ENCODE data around the gene SLIT3.
"Not testable (repeated sequence)": the region's sequence is repeated elsewhere in the genome, so short reads cannot be mapped to it uniquely, and the experiment has no call there.

The SLIT3 gene

GRCh38 chr5:169216866-169217265 is 84.1 kb downstream of the SLIT3 start:
- DNase-seq, result no peak

GRCh38 chr5:169213479-169213878 is 87.5 kb downstream of the SLIT3 start:
- DNase-seq, result no peak

- DNase-seq, result not testable (repeated sequence)
Measured at GRCh38 chr5:169211761-169212160, 89.2 kb downstream of the SLIT3 start.

- DNase-seq, result no peak
Measured at GRCh38 chr5:169204788-169205400, 96.0 kb downstream of the SLIT3 start.

- no peak for DNase-seq
Measured at GRCh38 chr5:169202969-169203368, 98.0 kb downstream of the SLIT3 start.

GRCh38 chr5:169201597-169201996 is 99.3 kb downstream of the SLIT3 start:
- DNase-seq, result no peak

- no peak for DNase-seq
Measured at GRCh38 chr5:169200125-169200778, 100.7 kb downstream of the SLIT3 start.

GRCh38 chr5:169197343-169197742 is 103.6 kb downstream of the SLIT3 start:
- no peak for DNase-seq

- DNase-seq, result no peak
Measured at GRCh38 chr5:169196059-169196458, 104.9 kb downstream of the SLIT3 start.

- no peak for DNase-seq
Measured at GRCh38 chr5:169195601-169196000, 105.3 kb downstream of the SLIT3 start.

- DNase-seq, result no peak
Measured at GRCh38 chr5:169192536-169192935, 108.4 kb downstream of the SLIT3 start.

- no peak for DNase-seq
Measured at GRCh38 chr5:169190849-169191248, 110.1 kb downstream of the SLIT3 start.

GRCh38 chr5:169185626-169186025 is 115.3 kb downstream of the SLIT3 start:
- no peak for DNase-seq

- no peak for DNase-seq
Measured at GRCh38 chr5:169183576-169183975, 117.4 kb downstream of the SLIT3 start.

GRCh38 chr5:169182797-169183196 is 118.1 kb downstream of the SLIT3 start:
- no peak for DNase-seq

GRCh38 chr5:169181814-169182213 is 119.1 kb downstream of the SLIT3 start:
- no peak for DNase-seq

- no peak for DNase-seq
Measured at GRCh38 chr5:169178754-169179153, 122.2 kb downstream of the SLIT3 start.

GRCh38 chr5:169178274-169178673 is 122.7 kb downstream of the SLIT3 start:
- no peak for DNase-seq

GRCh38 chr5:169176709-169177694 is 123.9 kb downstream of the SLIT3 start:
- DNase-seq, result no peak

GRCh38 chr5:169175733-169176132 is 125.2 kb downstream of the SLIT3 start:
- no peak for DNase-seq

- DNase-seq, result no peak
Measured at GRCh38 chr5:169174923-169175322, 126.0 kb downstream of the SLIT3 start.

GRCh38 chr5:169173372-169173771 is 127.6 kb downstream of the SLIT3 start:
- no peak for DNase-seq

GRCh38 chr5:169171515-169171914 is 129.4 kb downstream of the SLIT3 start:
- DNase-seq, result no peak

- DNase-seq, result no peak
Measured at GRCh38 chr5:169169783-169170182, 131.2 kb downstream of the SLIT3 start.
